IMR-90 (cell line): ENCODE data around the gene ALS2CL. TPM values are rescaled to one million over a fixed set of nuclear protein-coding genes. Genes with fewer than 3 reads are reported as not detected.
A peak's percentile ranks its signal among the peaks of the same experiment; 100 is the strongest.

Experiments
- ATAC-seq: fragments of 200-7000 bp; cut with Tn5 transposase; 2 replicates; pipeline ENCODE4 v1.9.1; 2020; ENCODE audit warnings: low read depth, mild to moderate bottlenecking, moderate library complexity
- BruUV-seq: library from RNA; stranded (reverse); fragments of 400-500 nt; replicated peaks from 2 replicates; lab custom pipeline; 2021; lab: Mats Ljungman, UMichigan
- CTCF ChIA-PET: fragments of 300-600 bp; formaldehyde crosslinking; extraction: SDS; loops from one replicate; lab custom pipeline; 2021; ENCODE audit warnings: antibody characterized with exemption; lab: Yijun Ruan, JAX
- POLR2A ChIA-PET: fragments of 300-600 bp; sonication (Branson Sonifier 250); formaldehyde crosslinking; loops from one replicate; lab custom pipeline; 2022; ENCODE audit warnings: antibody characterized with exemption; ENCODE audit not compliant: unreplicated experiment; lab: Charles Lee
- DNase-seq: peaks from one replicate; pipeline ENCODE4 v3.0.0; 2013
- H2AFZ ChIP-seq: replicated peaks from 2 replicates; pipeline ENCODE3; 2013; ENCODE audit warnings: low read length, mild to moderate bottlenecking; ENCODE audit not compliant: poor library complexity
- H2AK5ac ChIP-seq: 2 replicates; pipeline ENCODE4 v1.6.1; 2013; ENCODE audit warnings: low read depth, low read length, inconsistent platforms
- H2AK9ac ChIP-seq: replicated peaks from 2 replicates; pipeline ENCODE3; 2013; ENCODE audit warnings: mild to moderate bottlenecking, low read depth, low read length, moderate library complexity; ENCODE audit not compliant: poor library complexity
- H2BK120ac ChIP-seq: 2 replicates; pipeline ENCODE4 v1.6.1; 2013; ENCODE audit warnings: low read depth, low read length, inconsistent platforms
- H2BK15ac ChIP-seq: 3 replicates; pipeline ENCODE4 v1.6.1; 2013; ENCODE audit warnings: low read depth, low read length, inconsistent platforms
- H2BK20ac ChIP-seq: 2 replicates; pipeline ENCODE4 v1.6.1; 2013; ENCODE audit warnings: low read depth, mild to moderate bottlenecking, inconsistent platforms, low read length, moderate library complexity
- H2BK5ac ChIP-seq: 2 replicates; pipeline ENCODE4 v1.6.1; 2013; ENCODE audit warnings: mild to moderate bottlenecking, low read depth, low read length, inconsistent platforms; ENCODE audit not compliant: poor library complexity, severe bottlenecking
- H3K14ac ChIP-seq: replicated peaks from 2 replicates; pipeline ENCODE4 v1.6.1; 2013; ENCODE audit warnings: low read depth, low read length, inconsistent platforms
- H3K18ac ChIP-seq: 2 replicates; pipeline ENCODE4 v1.6.1; 2013; ENCODE audit warnings: low read depth, low read length, control low read depth
- H3K23ac ChIP-seq: 2 replicates; pipeline ENCODE4 v1.6.1; 2013; ENCODE audit warnings: low read depth, low read length, inconsistent platforms
- H3K27ac ChIP-seq: 2 replicates; pipeline ENCODE4 v1.5.1; 2013; ENCODE audit warnings: mild to moderate bottlenecking, control low read depth, low read length; ENCODE audit not compliant: insufficient read depth
- H3K27me3 ChIP-seq: 2 replicates; pipeline ENCODE4 v1.6.1; 2013; ENCODE audit warnings: low read length; ENCODE audit not compliant: control insufficient read depth, insufficient read depth
- H3K36me3 ChIP-seq: 2 replicates; pipeline ENCODE4 v1.6.1; 2013; ENCODE audit warnings: low read length, mixed read lengths; ENCODE audit not compliant: control insufficient read depth, insufficient read depth
- H3K4ac ChIP-seq: 2 replicates; pipeline ENCODE4 v1.6.1; 2013; ENCODE audit warnings: low read depth, low read length, inconsistent platforms
- H3K4me1 ChIP-seq: 2 replicates; pipeline ENCODE4 v1.6.1; 2013; ENCODE audit warnings: low read length, mixed read lengths; ENCODE audit not compliant: control insufficient read depth, insufficient read depth
- H3K4me2 ChIP-seq: 2 replicates; pipeline ENCODE4 v1.6.1; 2013; ENCODE audit warnings: low read depth, mild to moderate bottlenecking, control low read depth, low read length, moderate library complexity
- H3K4me3 ChIP-seq: 2 replicates; pipeline ENCODE4 v1.5.1; 2013; ENCODE audit warnings: low read depth, mild to moderate bottlenecking, control low read depth, low read length, moderate library complexity; ENCODE audit not compliant: insufficient read depth
- H3K56ac ChIP-seq: 2 replicates; pipeline ENCODE4 v1.6.1; 2013; ENCODE audit warnings: low read length, inconsistent platforms; ENCODE audit not compliant: insufficient read depth; ENCODE audit errors: extremely low read depth
- H3K79me1 ChIP-seq, 2 experiments: 2 replicates each; pipeline ENCODE4 v1.6.1; 2013; ENCODE audit warnings: low read length in 2 of 2, inconsistent platforms in 1 of 2, low read depth in 1 of 2
- H3K9ac ChIP-seq: 2 replicates; pipeline ENCODE4 v1.6.1; 2013; ENCODE audit warnings: low read depth, low read length, control low read depth
- H3K9me1 ChIP-seq: 2 replicates; pipeline ENCODE4 v1.6.1; 2013; ENCODE audit warnings: low read length, inconsistent platforms; ENCODE audit not compliant: insufficient read depth
- H3K9me3 ChIP-seq: 2 replicates; pipeline ENCODE4 v1.6.1; 2013; ENCODE audit warnings: low read length; ENCODE audit not compliant: control insufficient read depth, insufficient read depth
- H4K20me1 ChIP-seq: 2 replicates; pipeline ENCODE4 v1.6.1; 2013; ENCODE audit warnings: low read length, inconsistent platforms; ENCODE audit not compliant: insufficient read depth
- H4K5ac ChIP-seq: 2 replicates; pipeline ENCODE4 v1.6.1; 2013; ENCODE audit warnings: mild to moderate bottlenecking, low read depth, low read length, control low read depth
- H4K8ac ChIP-seq, 2 experiments: 2 replicates each; pipeline ENCODE4 v1.6.1; 2013; ENCODE audit warnings: low read depth in 2 of 2, low read length in 2 of 2, control low read depth in 1 of 2, inconsistent platforms in 1 of 2
- H4K91ac ChIP-seq: 2 replicates; pipeline ENCODE4 v1.6.1; 2013; ENCODE audit warnings: low read depth, low read length, inconsistent platforms; ENCODE audit not compliant: insufficient read depth
- MAFK ChIP-seq: IDR thresholded peaks from 2 replicates; pipeline ENCODE4 v1.6.1; 2012; ENCODE audit warnings: low read depth, low read length, improper control_type of control experiment
- WGBS, 2 experiments: methylation state at CpG; one replicate each; pipeline versions ENCODE4 v1.1.5 to v1.1.7; 2013; ENCODE audit warnings: missing lambda C conversion rate in 2 of 2; ENCODE audit not compliant: insufficient read length in 1 of 2; ENCODE audit errors: extremely low coverage in 2 of 2; 5-methylcytosine and 5-hydroxymethylcytosine counted together
- dilution Hi-C: fragments of 300-500 bp; cut with HindIII; formaldehyde crosslinking; loops from one replicate; pipeline ENCODE4 v1.14.3; 2018; ENCODE audit warnings: low sequenced_read_pairs; ENCODE audit not compliant: unreplicated experiment
- in situ Hi-C: fragments of 300-500 bp; cut with MboI; formaldehyde crosslinking; loops from 3 replicates; pipeline ENCODE4 v1.14.3; 2019; ENCODE audit warnings: low sequenced_read_pairs, inconsistent platforms, mixed read lengths
- intact Hi-C: fragments of 100-400 bp; cut with micrococcal nuclease; formaldehyde crosslinking; loops from 2 replicates; pipeline ENCODE4 v1.10.0; 2022
- polyA plus RNA-seq, 3 experiments: library from polyadenylated mRNA; depleted of rRNA; stranded (reverse); fragments of >200 nt; gene quantifications; 2 replicates each; pipeline ENCODE4 v1.2.3, GENCODE V29; 2012; ENCODE audit warnings: low replicate concordance in 1 of 3
- total RNA-seq: library from RNA; depleted of rRNA; stranded (reverse); fragments of >200 nt; gene quantifications from 2 replicates; pipeline ENCODE4 v1.2.3, GENCODE V29; 2012

The ALS2CL gene
- total and polyA plus RNA-seq, 2 of the 4 experiments (the other 2 are of a cell fraction), result 2.2 to 4.8 TPM

DNA sequence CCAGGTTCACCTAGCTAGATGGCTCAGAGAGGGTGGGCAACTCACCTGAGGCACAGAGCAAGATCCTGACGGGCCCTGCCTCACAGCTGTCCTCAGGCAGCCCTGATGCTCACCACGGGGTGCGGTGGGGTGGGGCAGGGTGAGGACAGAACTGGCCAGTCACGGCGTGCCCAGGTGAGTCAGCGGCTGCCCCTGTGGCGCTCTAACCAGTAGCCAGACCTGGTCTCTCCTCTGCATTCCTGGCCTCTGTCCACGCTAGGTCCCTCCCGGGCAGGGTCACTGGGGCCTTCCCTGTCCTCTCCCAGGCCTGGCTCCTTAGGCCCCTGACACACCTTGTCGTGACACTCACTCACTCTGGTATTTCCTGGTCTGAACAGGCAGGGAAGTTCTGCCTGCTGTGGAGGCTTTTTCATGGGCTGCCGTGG, 901 bp downstream of the ALS2CL start:
- ATAC-seq, result no peak
- TF ChIP-seq MAFK, result no peak
- no peak overlapping the region for H3K56ac ChIP-seq
- peaks cover 8% of the 10 kb centered on the region for H3K27me3 ChIP-seq
- H3K9me3 ChIP-seq, result no peaks in the 10 kb centered on the region
- no TSS peak for BruUV-seq
- H2AFZ ChIP-seq, result peak overlapping the region; percentile 95
- peaks cover 20% of the 10 kb centered on the region for H3K4me1 ChIP-seq
- POLR2A ChIA-PET, result no interaction called here
- peak overlapping the region; percentile 64 for H3K9ac ChIP-seq
- H3K27ac ChIP-seq, result no peak overlapping the region
- dilution Hi-C loops (no loop called here), intact Hi-C loops (no loop called here), in situ Hi-C loops (no loop called here)
- peak overlapping the region; percentile 88 for H2AK9ac ChIP-seq
- H2BK5ac ChIP-seq, result no peak overlapping the region
- H2BK15ac ChIP-seq, result no peak overlapping the region
- H2AK5ac ChIP-seq, result peak overlapping the region; percentile 56; the same call in 1 of the 2 replicates
- no peak for DNase-seq
- H4K8ac ChIP-seq, result peak overlapping the region in 1 of 2 experiments; percentile 63; a peak in 2 of 4 replicates
- peak overlapping the region; percentile 84 for H3K4me2 ChIP-seq
- no peak overlapping the region; the same call in 1 of the 2 replicates for H4K91ac ChIP-seq
- H3K18ac ChIP-seq, result no peak overlapping the region; the same call in 1 of the 2 replicates
- no peak overlapping the region for H2BK120ac ChIP-seq
- no CpG with 5 or more reads among the region's 11 CpGs for WGBS, 2 experiments
- peak overlapping the region; percentile 93 for H3K4me3 ChIP-seq
- no peak overlapping the region for H2BK20ac ChIP-seq
- H4K20me1 ChIP-seq, result peaks cover 5% of the 10 kb centered on the region; the same call in 1 of the 2 replicates
- no peak overlapping the region; the same call in none of the 2 replicates for H3K4ac ChIP-seq
- H3K9me1 ChIP-seq, result peaks cover 14% of the 10 kb centered on the region; the same call in 1 of the 2 replicates
- no peak overlapping the region for H4K5ac ChIP-seq
- CTCF ChIA-PET, result interaction anchor here (0.5 kb wide), 1 partner anchor 203 kb away, joined by 7 read pairs; no protein-coding TSS in a partner anchor
- no peak overlapping the region for H3K23ac ChIP-seq
- no peaks in the 10 kb centered on the region; the same call in 1 of the 2 replicates for H3K36me3 ChIP-seq
- H3K14ac ChIP-seq, result peak overlapping the region; percentile 19; the same call in 1 of the 2 replicates
- no peaks in the 10 kb centered on the region; a peak in 1 of 4 replicates for H3K79me1 ChIP-seq
